Ovary (tissue), 3 donors: ENCODE measurements around the gene FUCA2.

ENCODE experiments used
- CTCF ChIP-seq, 3 donors: fragments of 450-650 bp in 2 of 3; fragments of 200-600 bp in 1 of 3; IDR thresholded peaks; one replicate each; pipeline versions ENCODE4 v1.5.1 to v1.8.0; 2016 to 2022; ENCODE audit warnings: antibody characterized with exemption in 3 of 3, mild to moderate bottlenecking in 1 of 3
- POLR2A ChIP-seq: fragments of 450-650 bp; IDR thresholded peaks from one replicate; pipeline ENCODE4 v1.6.1; 2017; ENCODE audit warnings: antibody characterized with exemption, mild to moderate bottlenecking, moderate library complexity
- donor health status: DM: no; HTN: no; CAD: no.

GRCh38 chr6:143555582-143555981 lies 44.1 kb upstream of the FUCA2 start:
- TF ChIP-seq POLR2A (no peak), CTCF (IDR thresholded peaks at IDR 0.05) (no peak)
